ENCODE data around the gene DUS1L.
A peak's percentile ranks its signal among the peaks of the same experiment; 100 is the strongest.

DUS1L gene

GRCh38 chr17:82097919-82098168, 32.2 kb upstream of the DUS1L start:
- peak overlapping the region; percentile 84 for H3K27ac ChIP-seq (ENCODE audit: poor library complexity, severe bottlenecking)
- peaks cover 12% of the 10 kb centered on the region for H3K4me1 ChIP-seq (ENCODE audit: insufficient read depth, poor library complexity, severe bottlenecking)
- H3K27me3 ChIP-seq (ENCODE audit: insufficient read depth, poor library complexity, severe bottlenecking) = no peaks in the 10 kb centered on the region
- peaks cover 43% of the 10 kb centered on the region for H3K36me3 ChIP-seq (ENCODE audit: low read depth)
- no peaks in the 10 kb centered on the region for H3K9me3 ChIP-seq (ENCODE audit: severe bottlenecking)
- DNase-seq (ENCODE audit: low spot score) = no peak
- no peak for ATAC-seq (ENCODE audit: low read depth)
- peak overlapping the region; percentile 98 for H3K4me3 ChIP-seq (ENCODE audit: severe bottlenecking)
- TF ChIP-seq, protein P1, sequence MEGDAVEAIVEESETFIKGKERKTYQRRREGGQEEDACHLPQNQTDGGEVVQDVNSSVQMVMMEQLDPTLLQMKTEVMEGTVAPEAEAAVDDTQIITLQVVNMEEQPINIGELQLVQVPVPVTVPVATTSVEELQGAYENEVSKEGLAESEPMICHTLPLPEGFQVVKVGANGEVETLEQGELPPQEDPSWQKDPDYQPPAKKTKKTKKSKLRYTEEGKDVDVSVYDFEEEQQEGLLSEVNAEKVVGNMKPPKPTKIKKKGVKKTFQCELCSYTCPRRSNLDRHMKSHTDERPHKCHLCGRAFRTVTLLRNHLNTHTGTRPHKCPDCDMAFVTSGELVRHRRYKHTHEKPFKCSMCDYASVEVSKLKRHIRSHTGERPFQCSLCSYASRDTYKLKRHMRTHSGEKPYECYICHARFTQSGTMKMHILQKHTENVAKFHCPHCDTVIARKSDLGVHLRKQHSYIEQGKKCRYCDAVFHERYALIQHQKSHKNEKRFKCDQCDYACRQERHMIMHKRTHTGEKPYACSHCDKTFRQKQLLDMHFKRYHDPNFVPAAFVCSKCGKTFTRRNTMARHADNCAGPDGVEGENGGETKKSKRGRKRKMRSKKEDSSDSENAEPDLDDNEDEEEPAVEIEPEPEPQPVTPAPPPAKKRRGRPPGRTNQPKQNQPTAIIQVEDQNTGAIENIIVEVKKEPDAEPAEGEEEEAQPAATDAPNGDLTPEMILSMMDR (IDR thresholded peaks at IDR 0.05; ENCODE audit: poor library complexity, severe bottlenecking) = no peak

GRCh38 chr17:82097184-82097918, 31.7 kb upstream of the DUS1L start:
- H3K36me3 ChIP-seq (ENCODE audit: low read depth) = peaks cover 48% of the 10 kb centered on the region
- no peak for DNase-seq (ENCODE audit: low spot score)
- peak overlapping the region; percentile 84 for H3K27ac ChIP-seq (ENCODE audit: poor library complexity, severe bottlenecking)
- no peaks in the 10 kb centered on the region for H3K9me3 ChIP-seq (ENCODE audit: severe bottlenecking)
- no peaks in the 10 kb centered on the region for H3K27me3 ChIP-seq (ENCODE audit: insufficient read depth, poor library complexity, severe bottlenecking)
- H3K4me3 ChIP-seq (ENCODE audit: severe bottlenecking) = peak overlapping the region; percentile 98
- TF ChIP-seq, protein P1 (IDR thresholded peaks at IDR 0.05; ENCODE audit: poor library complexity, severe bottlenecking) = no peak
- peaks cover 12% of the 10 kb centered on the region for H3K4me1 ChIP-seq (ENCODE audit: insufficient read depth, poor library complexity, severe bottlenecking)
- ATAC-seq (ENCODE audit: low read depth) = no peak; the same call in 2 of the 3 replicates

DNA sequence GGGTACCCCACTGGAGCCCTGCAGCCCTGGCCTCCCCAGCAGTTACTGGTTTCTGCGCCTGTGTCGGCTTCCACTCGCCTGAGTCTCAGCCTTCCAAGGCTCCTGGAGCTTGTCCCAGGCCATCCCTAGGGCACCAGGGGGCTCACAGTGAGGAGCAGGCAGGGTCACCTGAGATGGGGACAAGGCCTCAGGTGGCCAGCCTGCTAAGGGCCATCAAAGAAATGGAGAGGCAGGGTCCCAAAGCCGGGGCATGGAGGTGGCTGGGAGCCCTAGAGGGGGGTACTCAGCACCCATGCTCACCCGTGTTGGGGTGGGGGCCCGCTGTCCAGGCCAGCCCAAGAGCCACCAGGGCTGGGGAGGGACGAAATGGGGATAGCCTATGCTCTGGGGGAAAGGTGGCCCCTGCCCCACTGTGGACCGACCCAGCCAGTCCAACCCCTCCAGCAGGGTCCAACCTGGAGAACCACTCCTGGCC, 31.1 kb upstream of the DUS1L start:
- H3K27ac ChIP-seq (ENCODE audit: poor library complexity, severe bottlenecking) = peak overlapping the region; percentile 84
- H3K4me1 ChIP-seq (ENCODE audit: insufficient read depth, poor library complexity, severe bottlenecking) = peaks cover 12% of the 10 kb centered on the region
- peaks cover 54% of the 10 kb centered on the region for H3K36me3 ChIP-seq (ENCODE audit: low read depth)
- DNase-seq (ENCODE audit: low spot score) (no peak), ATAC-seq (ENCODE audit: low read depth) (no peak)
- peak overlapping the region; percentile 98 for H3K4me3 ChIP-seq (ENCODE audit: severe bottlenecking)
- no peaks in the 10 kb centered on the region for H3K9me3 ChIP-seq (ENCODE audit: severe bottlenecking)
- H3K27me3 ChIP-seq (ENCODE audit: insufficient read depth, poor library complexity, severe bottlenecking) = no peaks in the 10 kb centered on the region
- TF ChIP-seq, protein P1 (IDR thresholded peaks at IDR 0.05; ENCODE audit: poor library complexity, severe bottlenecking) = no peak

DNA sequence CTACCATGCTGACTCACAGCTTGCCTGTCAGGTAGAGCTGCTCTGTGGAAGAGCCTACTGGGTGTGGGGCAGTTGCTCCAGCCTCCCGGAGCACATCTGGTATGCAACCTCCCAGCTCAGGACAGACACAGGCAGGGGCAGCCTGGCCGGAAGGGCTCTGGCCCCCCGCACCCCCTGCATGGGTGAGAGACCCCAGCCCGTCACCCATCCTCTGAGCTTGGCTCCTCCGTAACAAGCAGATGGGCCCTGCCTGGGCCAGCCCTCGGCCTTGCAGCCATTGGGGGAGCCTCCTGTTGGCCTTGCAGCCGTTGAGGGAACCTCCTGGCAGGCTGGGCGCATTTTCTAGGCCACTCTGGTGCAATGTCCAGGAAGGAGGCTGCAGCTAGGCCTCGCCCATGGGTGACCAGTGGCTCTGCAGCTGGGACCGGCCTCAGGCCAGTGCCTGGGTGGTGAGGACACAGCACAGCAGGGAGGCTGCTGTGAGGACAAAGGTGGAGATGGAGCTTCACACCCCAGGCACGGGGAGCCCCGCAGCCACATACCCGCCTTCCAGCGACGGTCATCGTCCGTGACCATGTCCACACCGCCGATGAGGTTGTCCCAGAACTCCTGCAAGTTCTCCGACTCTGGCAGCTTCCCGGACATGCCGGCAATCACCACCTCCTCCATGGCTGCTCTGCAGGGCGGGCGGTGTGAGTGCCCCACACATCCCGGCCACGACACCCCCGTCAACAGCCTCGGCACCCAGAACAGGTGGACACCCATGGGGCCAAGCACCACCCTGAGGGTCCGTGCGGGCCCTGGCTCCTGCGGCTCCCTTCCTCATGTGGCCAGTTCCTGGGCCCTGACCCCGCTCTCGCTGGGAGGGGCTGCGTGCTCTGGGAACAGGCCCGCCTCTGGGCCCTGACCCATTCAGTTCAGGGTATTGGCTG, 30.4 kb upstream of the DUS1L start:
- H3K4me3 ChIP-seq (ENCODE audit: severe bottlenecking) = peak overlapping the region; percentile 98
- no peaks in the 10 kb centered on the region for H3K9me3 ChIP-seq (ENCODE audit: severe bottlenecking)
- peaks cover 61% of the 10 kb centered on the region for H3K36me3 ChIP-seq (ENCODE audit: low read depth)
- TF ChIP-seq, protein P1 (IDR thresholded peaks at IDR 0.05; ENCODE audit: poor library complexity, severe bottlenecking) = no peak
- DNase-seq (ENCODE audit: low spot score) = no peak
- H3K4me1 ChIP-seq (ENCODE audit: insufficient read depth, poor library complexity, severe bottlenecking) = peaks cover 12% of the 10 kb centered on the region
- no peaks in the 10 kb centered on the region for H3K27me3 ChIP-seq (ENCODE audit: insufficient read depth, poor library complexity, severe bottlenecking)
- H3K27ac ChIP-seq (ENCODE audit: poor library complexity, severe bottlenecking) = peak overlapping the region; percentile 84
- ATAC-seq (ENCODE audit: low read depth) = peak; percentile 22
